Naive thymus-derived CD8-positive, alpha-beta T cell (primary cell): ENCODE measurements around the gene ARHGDIB. TPM values are rescaled to one million over a fixed set of nuclear protein-coding genes. Genes with fewer than 3 reads are reported as not detected.

Experiments used
- polyA plus RNA-seq, 3 donors: library from polyadenylated mRNA; unstranded; fragments of 300-500 nt; fragmentation: Illumina TruSeq; gene quantifications; one replicate each; pipeline ENCODE4 v1.2.3, GENCODE V29; 2021
- total RNA-seq, 8 experiments: library from RNA in 2 of 8; stranded (reverse) in 2 of 8; gene quantifications; one replicate each; pipeline ENCODE4 v1.2.3 and lab custom pipeline; 2021 to 2026

The ARHGDIB gene
- total and polyA plus RNA-seq, 5 experiments from 2014 or later, result 937 to 3,446 (median 3,195) TPM

Other genes starting within 250 kb of the ARHGDIB start
- 100 to 1,000 TPM in 1 of 2 experiments, 10 to 100 TPM in 1; 93.8 to 106 TPM for gene WBP11, start 158.1 kb downstream of the ARHGDIB start, total RNA-seq
- gene WBP11, start 158.1 kb downstream of the ARHGDIB start, polyA plus RNA-seq, result 10 to 100 TPM; 59.5 to 66.5 (median 59.8) TPM
- 1 to 10 TPM in 1 of 2 experiments, under 1 TPM in 1; 0.71 to 1.3 TPM for gene C12orf60, start 157.9 kb downstream of the ARHGDIB start, total RNA-seq
- 1 to 10 TPM in 2 of 3 donors, under 1 TPM in 1; 0.98 to 2.5 (median 1.7) TPM for gene C12orf60, start 157.9 kb downstream of the ARHGDIB start, polyA plus RNA-seq
- gene SMCO3, start 147.4 kb downstream of the ARHGDIB start, total RNA-seq, result not detected
- gene SMCO3, start 147.4 kb downstream of the ARHGDIB start, polyA plus RNA-seq, result under 1 TPM in 1 of 3 donors, not detected in 2; 0.07 TPM
- not detected for gene ART4, start 118.1 kb downstream of the ARHGDIB start, total RNA-seq
- not detected for gene ART4, start 118.1 kb downstream of the ARHGDIB start, polyA plus RNA-seq
- 1 to 10 TPM; 3.7 to 4.1 TPM for gene MGP, start 75.7 kb downstream of the ARHGDIB start, total RNA-seq
- gene MGP, start 75.7 kb downstream of the ARHGDIB start, polyA plus RNA-seq, result under 1 TPM; 0.14 to 0.48 (median 0.17) TPM
- 10 to 100 TPM; 23.9 to 25.8 TPM for gene ERP27, start 23.1 kb downstream of the ARHGDIB start, total RNA-seq
- gene ERP27, start 23.1 kb downstream of the ARHGDIB start, polyA plus RNA-seq, result 1 to 10 TPM; 3.2 to 4.4 (median 3.9) TPM
- gene PDE6H, start 11.4 kb upstream of the ARHGDIB start, total RNA-seq, result not detected
- not detected for gene PDE6H, start 11.4 kb upstream of the ARHGDIB start, polyA plus RNA-seq